CD4-positive, alpha-beta T cell (primary cell): Measurements from ENCODE around the gene TSPYL4. TPM values are rescaled to one million over a fixed set of nuclear protein-coding genes. Genes with fewer than 3 reads are reported as not detected.

Experiments used
- ATAC-seq: fragments of 200-7000 bp; cut with Tn5 transposase; one replicate; pipeline ENCODE4 v1.10.0; 2022; ENCODE audit warnings: mild to moderate bottlenecking; ENCODE audit not compliant: poor library complexity
- CTCF ChIA-PET: fragments of 350-600 bp; sonication (Branson Sonifier 250); formaldehyde crosslinking; loops from one replicate; lab custom pipeline; 2021; ENCODE audit warnings: antibody characterized with exemption, inconsistent platforms; lab: Charles Lee
- POLR2A ChIA-PET: fragments of 350-600 bp; sonication (Branson Sonifier 250); formaldehyde crosslinking; loops from one replicate; lab custom pipeline; 2021; ENCODE audit warnings: antibody characterized with exemption, inconsistent platforms; lab: Charles Lee
- DNase-seq, 14 experiments: peaks; one replicate each; pipeline ENCODE4 v3.0.0-alpha.2; 2013 to 2020; ENCODE audit warnings: mixed read lengths in 2 of 14
- H3K27ac ChIP-seq, 2 donors: one replicate each; pipeline versions ENCODE4 v1.5.1 to v1.7.0; 2013; ENCODE audit warnings: low read length in 2 of 2, low read depth in 1 of 2, mild to moderate bottlenecking in 1 of 2
- H3K27me3 ChIP-seq, 2 experiments: 1 replicate in 1 of 2; 2 replicates in 1 of 2; pipeline versions ENCODE4 v1.6.1 to v1.7.0; 2013; ENCODE audit warnings: low read length in 2 of 2, control low read depth in 1 of 2, mild to moderate bottlenecking in 1 of 2, moderate library complexity in 1 of 2; ENCODE audit not compliant: insufficient read depth in 2 of 2, control insufficient read depth in 1 of 2
- H3K36me3 ChIP-seq: one replicate; pipeline ENCODE4 v1.6.1; 2013; ENCODE audit warnings: low read length, control low read depth; ENCODE audit not compliant: insufficient read depth
- H3K4me1 ChIP-seq: one replicate; pipeline ENCODE4 v1.6.1; 2013; ENCODE audit warnings: low read length, control low read depth; ENCODE audit not compliant: insufficient read depth
- H3K4me3 ChIP-seq: one replicate; pipeline ENCODE4 v1.5.1; 2013; ENCODE audit warnings: mild to moderate bottlenecking, low read length, moderate library complexity
- H3K9me3 ChIP-seq, 2 experiments: 1 replicate in 1 of 2; 2 replicates in 1 of 2; pipeline versions ENCODE4 v1.6.1 to v1.7.0; 2013; ENCODE audit warnings: low read length in 2 of 2, mild to moderate bottlenecking in 2 of 2, control low read depth in 1 of 2, moderate library complexity in 1 of 2; ENCODE audit not compliant: control insufficient read depth in 1 of 2, insufficient read depth in 1 of 2
- H3K27ac Mint-ChIP-seq: one replicate; pipeline ENCODE4 v1.8.0; 2020; ENCODE audit warnings: mixed read lengths
- H3K27me3 Mint-ChIP-seq: one replicate; pipeline ENCODE4 v1.8.0; 2021; ENCODE audit warnings: mixed read lengths
- H3K36me3 Mint-ChIP-seq: one replicate; pipeline ENCODE4 v1.8.0; 2021; ENCODE audit warnings: low read depth, mixed read lengths
- H3K4me1 Mint-ChIP-seq: one replicate; pipeline ENCODE4 v1.8.0; 2021; ENCODE audit warnings: low read depth, mixed read lengths
- H3K4me3 Mint-ChIP-seq: one replicate; pipeline ENCODE4 v1.8.0; 2020; ENCODE audit warnings: mild to moderate bottlenecking, mixed read lengths
- H3K9me3 Mint-ChIP-seq: one replicate; pipeline ENCODE4 v1.8.0; 2020; ENCODE audit warnings: mixed read lengths
- intact Hi-C, 2 experiments: fragments of 100-400 bp; cut with DNase I in 1 of 2; cut with micrococcal nuclease in 1 of 2; formaldehyde crosslinking; loops; one replicate each; pipeline versions ENCODE4 v1.15.1 to v1.9.0; 2023 to 2025; cut with DNase I, micrococcal nuclease
- total RNA-seq, 174 experiments: library from RNA in 2 of 174; stranded (reverse) in 2 of 174; gene quantifications; one replicate each; pipeline ENCODE4 v1.2.3 and lab custom pipeline; 2021 to 2026
- TF ChIP-seq, protein P1 (sequence below): fragments of 200-600 bp; IDR thresholded peaks from one replicate; pipeline ENCODE4 v1.8.0; 2022; ENCODE audit warnings: antibody characterized with exemption, mild to moderate bottlenecking

The TSPYL4 gene
- total RNA-seq, 2 experiments from 2014 or later = 35.9 to 37.7 TPM

DNA sequence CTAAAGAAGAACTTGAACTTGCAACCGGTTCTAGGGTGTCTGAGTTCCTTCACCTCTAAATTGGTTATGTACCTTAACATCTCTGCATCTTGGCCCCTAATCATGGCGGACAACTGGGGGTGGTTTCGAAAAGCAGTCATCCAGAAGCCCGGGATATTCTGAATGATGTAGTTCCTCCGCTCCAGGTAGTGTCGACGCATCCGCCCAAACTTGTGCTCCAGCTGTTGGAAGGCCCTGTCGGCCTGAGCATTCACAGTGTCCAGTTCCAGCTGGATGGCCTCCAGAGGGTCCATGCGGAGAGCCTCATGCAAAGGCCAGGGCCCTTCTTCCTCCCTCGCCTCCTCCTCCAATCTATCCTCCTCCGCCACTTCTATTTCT lies 25.0 kb upstream of the TSPYL4 start:
- Histone ChIP-seq H3K27me3 (no peaks in the 10 kb centered on the region), H3K4me3 (peak overlapping the region; percentile 76), H3K4me1 (peaks cover 47% of the 10 kb centered on the region), H3K27ac (peak overlapping the region; percentile 97 to 99), H3K9me3 (no peaks in the 10 kb centered on the region), H3K36me3 (peaks cover 37% of the 10 kb centered on the region)
- H3K36me3 Mint-ChIP-seq = peaks cover 63% of the 10 kb centered on the region
- intact Hi-C loops = loop anchor here (1.0 kb wide), 1 partner anchor 25 kb away; the partner anchor contains the start of gene TSPYL4 (in 2 of the 2)
- ChIA-PET CTCF (interaction anchor here (0.8 to 3.8 kb wide), 5 partner anchors 9 to 294 kb away, joined by 3 to 42 read pairs (median 6); partner anchors contain the start of gene RWDD1), POLR2A (interaction anchor here (0.9 to 5.2 kb wide), 19 partner anchors 10 to 403 kb away, joined by 3 to 122 read pairs (median 7); partner anchors contain the start of genes KPNA5, NT5DC1, RWDD1 and TSPYL4)
- DNase-seq (peak in 4 of 14 experiments; percentile 9 to 52 (median 22)), ATAC-seq (no peak)
- no peaks in the 10 kb centered on the region for H3K9me3 Mint-ChIP-seq
- H3K27ac Mint-ChIP-seq = peak overlapping the region; percentile 95
- peak overlapping the region; percentile 96 for H3K4me3 Mint-ChIP-seq
- TF ChIP-seq, protein P1, sequence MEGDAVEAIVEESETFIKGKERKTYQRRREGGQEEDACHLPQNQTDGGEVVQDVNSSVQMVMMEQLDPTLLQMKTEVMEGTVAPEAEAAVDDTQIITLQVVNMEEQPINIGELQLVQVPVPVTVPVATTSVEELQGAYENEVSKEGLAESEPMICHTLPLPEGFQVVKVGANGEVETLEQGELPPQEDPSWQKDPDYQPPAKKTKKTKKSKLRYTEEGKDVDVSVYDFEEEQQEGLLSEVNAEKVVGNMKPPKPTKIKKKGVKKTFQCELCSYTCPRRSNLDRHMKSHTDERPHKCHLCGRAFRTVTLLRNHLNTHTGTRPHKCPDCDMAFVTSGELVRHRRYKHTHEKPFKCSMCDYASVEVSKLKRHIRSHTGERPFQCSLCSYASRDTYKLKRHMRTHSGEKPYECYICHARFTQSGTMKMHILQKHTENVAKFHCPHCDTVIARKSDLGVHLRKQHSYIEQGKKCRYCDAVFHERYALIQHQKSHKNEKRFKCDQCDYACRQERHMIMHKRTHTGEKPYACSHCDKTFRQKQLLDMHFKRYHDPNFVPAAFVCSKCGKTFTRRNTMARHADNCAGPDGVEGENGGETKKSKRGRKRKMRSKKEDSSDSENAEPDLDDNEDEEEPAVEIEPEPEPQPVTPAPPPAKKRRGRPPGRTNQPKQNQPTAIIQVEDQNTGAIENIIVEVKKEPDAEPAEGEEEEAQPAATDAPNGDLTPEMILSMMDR = no peak
- peaks cover 75% of the 10 kb centered on the region for H3K4me1 Mint-ChIP-seq
- no peaks in the 10 kb centered on the region for H3K27me3 Mint-ChIP-seq

DNA sequence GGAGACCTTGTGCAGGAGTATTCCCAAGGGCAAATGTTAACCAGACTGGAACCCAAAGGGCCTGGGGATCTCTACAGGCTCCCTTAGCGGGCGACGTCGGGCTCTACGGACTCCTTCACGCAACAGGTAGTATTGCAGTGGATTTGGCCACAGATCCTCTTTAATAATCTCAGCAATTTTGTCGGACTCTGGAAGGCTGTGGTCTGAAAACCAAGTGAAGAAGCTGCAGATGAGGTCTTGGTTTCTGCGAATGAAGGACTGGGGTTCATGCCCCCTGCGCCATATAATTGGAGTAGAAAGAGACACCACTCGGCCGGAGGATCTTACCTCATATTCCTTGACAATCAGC lies 24.6 kb upstream of the TSPYL4 start:
- H3K4me3 ChIP-seq = peak overlapping the region; percentile 76
- Mint-ChIP-seq H3K9me3 (no peaks in the 10 kb centered on the region), H3K36me3 (peaks cover 66% of the 10 kb centered on the region), H3K4me3 (peak overlapping the region; percentile 96), H3K4me1 (peaks cover 77% of the 10 kb centered on the region), H3K27me3 (no peaks in the 10 kb centered on the region), H3K27ac (peak overlapping the region; percentile 95)
- no peaks in the 10 kb centered on the region for H3K9me3 ChIP-seq
- peaks cover 51% of the 10 kb centered on the region for H3K4me1 ChIP-seq
- peak overlapping the region; percentile 97 to 99 for H3K27ac ChIP-seq
- no peaks in the 10 kb centered on the region for H3K27me3 ChIP-seq
- TF ChIP-seq, protein P1 = no peak
- ChIA-PET POLR2A (interaction anchor here (0.9 to 5.2 kb wide), 12 partner anchors 9 to 403 kb away, joined by 3 to 122 read pairs (median 16); partner anchors contain the start of genes KPNA5, NT5DC1, RWDD1 and TSPYL4), CTCF (interaction anchor here (0.8 to 3.8 kb wide), 4 partner anchors 9 to 295 kb away, joined by 3 to 42 read pairs (median 7); no protein-coding TSS in a partner anchor)
- intact Hi-C loops = loop anchor here in 1 of 2 experiments (1.0 kb wide), 1 partner anchor 24 kb away; the partner anchor contains the start of gene TSPYL4
- H3K36me3 ChIP-seq = peaks cover 40% of the 10 kb centered on the region
- DNase-seq (peak in 2 of 14 experiments; percentile 10 to 18), ATAC-seq (no peak)

DNA sequence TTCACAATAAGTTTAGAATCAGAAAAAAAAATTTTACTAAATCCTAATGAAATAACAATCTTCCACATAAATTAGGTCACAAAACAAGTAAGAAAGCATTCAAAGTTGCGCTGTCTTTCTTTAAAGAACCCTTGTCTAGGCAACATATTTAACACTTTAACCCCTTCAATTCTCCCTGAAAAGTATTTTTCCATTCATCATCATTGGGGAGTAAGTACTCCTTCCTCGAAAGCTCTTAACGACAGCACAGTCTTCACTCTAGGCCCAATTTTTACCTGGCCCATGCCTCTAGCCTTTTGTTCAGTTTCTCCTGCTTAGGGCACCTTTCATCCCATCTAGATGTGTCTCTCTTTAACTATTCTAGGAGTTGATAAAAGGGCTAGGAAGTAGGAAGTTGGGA lies 23.2 kb upstream of the TSPYL4 start:
- H3K9me3 Mint-ChIP-seq = no peaks in the 10 kb centered on the region
- peak overlapping the region; percentile 96 for H3K4me3 Mint-ChIP-seq
- H3K27ac ChIP-seq = peak overlapping the region; percentile 29 to 99
- no peaks in the 10 kb centered on the region for H3K27me3 ChIP-seq
- DNase-seq (peak in 1 of 14 experiments; percentile 11), ATAC-seq (no peak)
- peaks cover 80% of the 10 kb centered on the region for H3K36me3 Mint-ChIP-seq
- CTCF ChIA-PET = interaction anchor here (1.1 to 1.7 kb wide), 2 partner anchors 9 to 10 kb away, joined by 4 to 10 read pairs; no protein-coding TSS in a partner anchor
- H3K36me3 ChIP-seq = peaks cover 52% of the 10 kb centered on the region
- H3K4me1 Mint-ChIP-seq = peaks cover 88% of the 10 kb centered on the region
- peak overlapping the region; percentile 95 for H3K27ac Mint-ChIP-seq
- POLR2A ChIA-PET = interaction anchor here (1.4 to 5.2 kb wide), 4 partner anchors 8 to 294 kb away, joined by 3 to 122 read pairs (median 50); partner anchors contain the start of genes NT5DC1, RWDD1 and TSPYL4
- TF ChIP-seq, protein P1 = no peak
- peak overlapping the region; percentile 76 for H3K4me3 ChIP-seq
- intact Hi-C loops = no loop called here
- no peaks in the 10 kb centered on the region for H3K9me3 ChIP-seq
- peaks cover 52% of the 10 kb centered on the region for H3K4me1 ChIP-seq
- H3K27me3 Mint-ChIP-seq = no peaks in the 10 kb centered on the region
